Fibroblast of skin of left biceps (primary cell): ENCODE results near the gene SPRED1.

Experiments used
- DNase-seq, 2 experiments: peaks; one replicate each; pipeline ENCODE4 v3.0.0-alpha.2; 2013; ENCODE audit warnings: low read depth in 2 of 2

The SPRED1 gene

GRCh38 chr15:38354315-38354929, 101.8 kb downstream of the SPRED1 start:
- DNase-seq = peak; percentile 33 to 42

- DNase-seq = no peak
Observed at GRCh38 chr15:38362355-38362754, 109.7 kb downstream of the SPRED1 start.

- peak; percentile 62 to 67 for DNase-seq
Observed at GRCh38 chr15:38367476-38367875, 114.8 kb downstream of the SPRED1 start.

GRCh38 chr15:38369936-38370478, 117.4 kb downstream of the SPRED1 start:
- DNase-seq = no peak

- no peak for DNase-seq
Observed at GRCh38 chr15:38373016-38373415, 120.4 kb downstream of the SPRED1 start.

- no peak for DNase-seq
Observed at GRCh38 chr15:38374029-38374428, 121.4 kb downstream of the SPRED1 start.

GRCh38 chr15:38374556-38374955, 121.9 kb downstream of the SPRED1 start:
- no peak for DNase-seq

GRCh38 chr15:38376081-38376480, 123.4 kb downstream of the SPRED1 start:
- DNase-seq = no peak

- no peak for DNase-seq
Observed at GRCh38 chr15:38377636-38378035, 125.0 kb downstream of the SPRED1 start.

GRCh38 chr15:38378161-38378560, 125.5 kb downstream of the SPRED1 start:
- DNase-seq = no peak

- DNase-seq = no peak
Observed at GRCh38 chr15:38389924-38390542, 137.4 kb downstream of the SPRED1 start.

GRCh38 chr15:38391191-38391590, 138.6 kb downstream of the SPRED1 start:
- DNase-seq = no peak

- peak; percentile 97 for DNase-seq
Observed at GRCh38 chr15:38398134-38398533, 145.5 kb downstream of the SPRED1 start.

- DNase-seq = peak in 1 of 2 experiments; percentile 12
Observed at GRCh38 chr15:38401106-38401505, 148.5 kb downstream of the SPRED1 start.

GRCh38 chr15:38401701-38402100, 149.1 kb downstream of the SPRED1 start:
- peak in 1 of 2 experiments; percentile 25 for DNase-seq

- DNase-seq = no peak
Observed at GRCh38 chr15:38406436-38406835, 153.8 kb downstream of the SPRED1 start.
